GM12878 (cell line): ENCODE measurements around the gene RGSL1.

Experiments used
- EZH2 ChIP-seq: IDR thresholded peaks from 2 replicates; pipeline ENCODE4 v1.6.1; 2012; ENCODE audit warnings: low read depth, mild to moderate bottlenecking, control low read depth, inconsistent platforms, low read length, borderline replicate concordance; ENCODE audit not compliant: control insufficient read depth
- GABPA ChIP-seq: IDR thresholded peaks from 2 replicates; pipeline ENCODE4 v1.6.1; 2014; ENCODE audit warnings: antibody characterized with exemption, low read depth, mild to moderate bottlenecking, inconsistent platforms
- MTA3 ChIP-seq: IDR thresholded peaks from 2 replicates; pipeline ENCODE4 v1.6.1; 2012; ENCODE audit warnings: low read length, inconsistent platforms, borderline replicate concordance
- SUPT20H ChIP-seq: IDR thresholded peaks from 2 replicates; pipeline ENCODE4 v1.6.1; 2011; ENCODE audit warnings: low read depth, mild to moderate bottlenecking, low read length, moderate library complexity, borderline replicate concordance; ENCODE audit not compliant: control insufficient read depth
- TF ChIP-seq, protein P1 (sequence below), 3 experiments: IDR thresholded peaks in 2 of 3; conservative IDR thresholded peaks in 1 of 3; 2 replicates each; pipeline ENCODE4 v1.5.1; 2011; ENCODE audit warnings: low read depth in 3 of 3, low read length in 3 of 3, mild to moderate bottlenecking in 3 of 3, control low read depth in 2 of 3, moderate library complexity in 2 of 3, inconsistent platforms in 1 of 3, mixed read lengths in 1 of 3; ENCODE audit not compliant: control insufficient read depth in 2 of 3, insufficient read depth in 1 of 3; ENCODE audit errors: extremely low read depth in 1 of 3

DNA sequence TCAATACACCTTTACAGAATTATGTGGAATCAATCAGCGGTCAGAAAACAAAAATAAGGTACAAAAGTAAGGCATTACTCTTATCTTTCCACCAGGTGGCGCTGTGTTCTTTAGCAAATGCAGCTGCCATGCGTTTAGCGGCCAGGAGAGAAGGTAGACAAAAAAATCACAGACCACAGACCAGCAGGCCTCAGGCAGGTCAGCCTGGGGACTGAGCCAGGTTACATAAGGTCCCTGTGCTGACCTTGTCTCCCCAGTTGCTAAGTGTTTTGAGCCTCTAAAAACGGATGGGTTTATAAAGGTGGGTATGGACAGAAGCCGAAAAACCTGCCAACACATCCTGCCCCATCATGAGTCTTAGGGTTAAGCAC, 151.5 kb downstream of the RGSL1 start:
- no peak for TF ChIP-seq SUPT20H
- 0 out of 2 replicates have a peak, but pooled peaks have one; percentile 2 for TF ChIP-seq MTA3
- no peak for TF ChIP-seq EZH2
- no peak for TF ChIP-seq GABPA
- TF ChIP-seq, protein P1, sequence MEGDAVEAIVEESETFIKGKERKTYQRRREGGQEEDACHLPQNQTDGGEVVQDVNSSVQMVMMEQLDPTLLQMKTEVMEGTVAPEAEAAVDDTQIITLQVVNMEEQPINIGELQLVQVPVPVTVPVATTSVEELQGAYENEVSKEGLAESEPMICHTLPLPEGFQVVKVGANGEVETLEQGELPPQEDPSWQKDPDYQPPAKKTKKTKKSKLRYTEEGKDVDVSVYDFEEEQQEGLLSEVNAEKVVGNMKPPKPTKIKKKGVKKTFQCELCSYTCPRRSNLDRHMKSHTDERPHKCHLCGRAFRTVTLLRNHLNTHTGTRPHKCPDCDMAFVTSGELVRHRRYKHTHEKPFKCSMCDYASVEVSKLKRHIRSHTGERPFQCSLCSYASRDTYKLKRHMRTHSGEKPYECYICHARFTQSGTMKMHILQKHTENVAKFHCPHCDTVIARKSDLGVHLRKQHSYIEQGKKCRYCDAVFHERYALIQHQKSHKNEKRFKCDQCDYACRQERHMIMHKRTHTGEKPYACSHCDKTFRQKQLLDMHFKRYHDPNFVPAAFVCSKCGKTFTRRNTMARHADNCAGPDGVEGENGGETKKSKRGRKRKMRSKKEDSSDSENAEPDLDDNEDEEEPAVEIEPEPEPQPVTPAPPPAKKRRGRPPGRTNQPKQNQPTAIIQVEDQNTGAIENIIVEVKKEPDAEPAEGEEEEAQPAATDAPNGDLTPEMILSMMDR (IDR thresholded peaks at IDR 0.05 in 2 of 3, conservative IDR thresholded peaks at IDR 0.05 in 1 of 3; ENCODE audit: control insufficient read depth in 2 of 3, extremely low read depth in 1 of 3, insufficient read depth in 1 of 3, low read depth in 3 of 3, low read length in 3 of 3): peak; percentile 65 to 93 (median 77)
